SH-SY5Y (cell line): Measurements from ENCODE around the gene ENOX1.

Experiments
- GATA2 ChIP-seq: IDR thresholded peaks from 2 replicates; pipeline ENCODE4 v1.6.1; 2011; ENCODE audit warnings: mild to moderate bottlenecking, low read depth, low read length
- GATA3 ChIP-seq: IDR thresholded peaks from 2 replicates; pipeline ENCODE4 v1.6.1; 2011; ENCODE audit warnings: low read depth, mild to moderate bottlenecking, low read length, moderate library complexity

DNA sequence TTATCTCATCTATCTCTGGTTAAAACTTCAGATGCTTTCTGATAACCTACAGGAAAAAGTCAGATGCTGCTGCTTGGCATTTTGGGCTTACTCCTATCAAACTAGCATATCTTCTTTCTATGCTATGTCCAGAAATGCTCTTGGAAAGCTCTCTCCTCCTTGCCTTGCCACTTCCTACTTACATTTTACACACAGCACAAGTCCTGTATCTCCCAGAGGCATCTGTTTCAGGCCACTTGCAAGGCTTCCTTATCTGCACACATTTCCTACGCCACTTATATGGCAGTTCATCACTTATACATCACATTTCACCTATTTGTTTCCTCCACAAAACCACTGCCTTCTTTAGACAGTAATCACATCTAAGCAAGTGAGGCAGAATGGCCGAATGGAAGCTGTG is 543.1 kb downstream of the ENOX1 start:
- TF ChIP-seq GATA2, result no peak
- TF ChIP-seq GATA3, result no peak
